H1 (cell line): Measurements from ENCODE around the gene SLC1A2. TPM values are rescaled to one million over a fixed set of nuclear protein-coding genes. Genes with fewer than 3 reads are reported as not detected.

ENCODE experiments used
- CTCF ChIA-PET: fragments of 300-600 bp; sonication (Branson Sonifier 250); formaldehyde crosslinking; loops from one replicate; lab custom pipeline; 2021; ENCODE audit not compliant: partially characterized antibody; lab: Charles Lee
- POLR2A ChIA-PET: fragments of 300-600 bp; sonication (Branson Sonifier 250); formaldehyde crosslinking; loops from one replicate; lab custom pipeline; 2021; ENCODE audit warnings: inconsistent platforms; ENCODE audit not compliant: partially characterized antibody; lab: Charles Lee
- DNase-seq, 2 experiments: peaks; one replicate each; pipeline versions ENCODE4 v3.0.0 to v3.0.0-alpha.2; 2010 to 2022; ENCODE audit warnings: low spot score in 2 of 2, low read depth in 1 of 2, mixed read lengths in 1 of 2
- FAIRE-seq: peaks from 2 replicates; lab custom pipeline; 2011; peaks lifted over from hg19 to GRCh38; lab: Jason Lieb, UNC
- H2AFZ ChIP-seq: 2 replicates; pipeline ENCODE4 v1.8.1; 2012; ENCODE audit warnings: low read length, inconsistent platforms
- H2AK5ac ChIP-seq: 2 replicates; pipeline ENCODE4 v1.6.1; 2013; ENCODE audit warnings: low read depth, low read length
- H2BK120ac ChIP-seq: replicated peaks from 2 replicates; pipeline ENCODE3; 2013; ENCODE audit warnings: low read depth, low read length, inconsistent platforms
- H2BK12ac ChIP-seq: 2 replicates; pipeline ENCODE4 v1.6.1; 2013; ENCODE audit warnings: low read depth, low read length
- H2BK15ac ChIP-seq: 2 replicates; pipeline ENCODE4 v1.6.1; 2013; ENCODE audit warnings: low read length
- H2BK20ac ChIP-seq: 2 replicates; pipeline ENCODE4 v1.6.1; 2013; ENCODE audit warnings: low read length
- H2BK5ac ChIP-seq: 2 replicates; pipeline ENCODE4 v1.6.1; 2013; ENCODE audit warnings: low read depth, low read length
- H3K14ac ChIP-seq: 2 replicates; pipeline ENCODE4 v1.6.1; 2013; ENCODE audit warnings: inconsistent platforms; ENCODE audit not compliant: insufficient read length
- H3K18ac ChIP-seq: 2 replicates; pipeline ENCODE4 v1.6.1; 2013; ENCODE audit warnings: low read length; ENCODE audit errors: extremely low read depth
- H3K23ac ChIP-seq: 2 replicates; pipeline ENCODE4 v1.6.1; 2013; ENCODE audit warnings: inconsistent platforms; ENCODE audit not compliant: insufficient read length
- H3K23me2 ChIP-seq: 2 replicates; pipeline ENCODE4 v1.6.1; 2013; ENCODE audit warnings: low read depth, low read length
- H3K27ac ChIP-seq: 2 replicates; pipeline ENCODE4 v1.6.1; 2011; ENCODE audit warnings: low read depth, low read length, inconsistent platforms
- H3K27me3 ChIP-seq, 4 experiments: replicated peaks in 1 of 4; 1 replicate in 1 of 4; 2 replicates in 3 of 4; pipeline versions ENCODE4 v1.6.1 to v1.8.1; 2011 to 2013; ENCODE audit warnings: low read length in 3 of 4, mild to moderate bottlenecking in 3 of 4, inconsistent platforms in 2 of 4, mixed read lengths in 2 of 4, moderate library complexity in 1 of 4; ENCODE audit not compliant: control insufficient read depth in 3 of 4, insufficient read depth in 3 of 4; ENCODE audit errors: extremely low read depth in 1 of 4
- H3K36me3 ChIP-seq, 4 experiments: 2 replicates each; pipeline versions ENCODE4 v1.6.1 to v1.8.1; 2011 to 2013; ENCODE audit warnings: mild to moderate bottlenecking in 4 of 4, low read length in 3 of 4, moderate library complexity in 2 of 4, control low read depth in 1 of 4, inconsistent platforms in 1 of 4; ENCODE audit not compliant: insufficient read depth in 4 of 4, control insufficient read depth in 2 of 4
- H3K4ac ChIP-seq: replicated peaks from 2 replicates; pipeline ENCODE3; 2013; ENCODE audit warnings: low read length, low read depth, mixed read lengths, inconsistent platforms; ENCODE audit not compliant: insufficient read length
- H3K4me1 ChIP-seq, 4 experiments: replicated peaks in 1 of 4; 1 replicate in 1 of 4; 2 replicates in 3 of 4; pipeline versions ENCODE4 v1.6.1 to v1.8.1; 2011 to 2013; ENCODE audit warnings: low read length in 3 of 4, inconsistent platforms in 2 of 4, mixed read lengths in 1 of 4; ENCODE audit not compliant: insufficient read depth in 4 of 4, control insufficient read depth in 3 of 4
- H3K4me2 ChIP-seq, 2 experiments: 2 replicates each; pipeline versions ENCODE4 v1.6.1 to v1.8.1; 2011 to 2013; ENCODE audit warnings: low read depth in 2 of 2, low read length in 2 of 2, control low read depth in 1 of 2, inconsistent platforms in 1 of 2, mild to moderate bottlenecking in 1 of 2; ENCODE audit not compliant: insufficient read depth in 1 of 2
- H3K4me3 ChIP-seq, 4 experiments: fragments of 200-600, 300-600 bp in 1 of 4; sonication (generic), shearing (Covaris generic), sonication (Bioruptor Twin) in 1 of 4; 2 replicates each; pipeline versions ENCODE4 v1.5.1 to v1.8.1; 2011 to 2016; ENCODE audit warnings: low read length in 4 of 4, low read depth in 3 of 4, control low read depth in 2 of 4, inconsistent platforms in 2 of 4, mild to moderate bottlenecking in 2 of 4, mixed read lengths in 1 of 4, moderate library complexity in 1 of 4; ENCODE audit not compliant: insufficient read depth in 2 of 4; ENCODE audit errors: extremely low read depth in 1 of 4
- H3K56ac ChIP-seq: replicated peaks from 2 replicates; pipeline ENCODE3; 2013; ENCODE audit warnings: low read depth, mild to moderate bottlenecking, mixed read lengths, low read length, inconsistent platforms; ENCODE audit not compliant: insufficient read length
- H3K79me1 ChIP-seq: 2 replicates; pipeline ENCODE4 v1.6.1; 2013; ENCODE audit warnings: low read depth, low read length, control low read depth
- H3K79me2 ChIP-seq, 2 experiments: 2 replicates each; pipeline versions ENCODE4 v1.6.1 to v1.8.1; 2012 to 2013; ENCODE audit warnings: low read length in 2 of 2, mild to moderate bottlenecking in 2 of 2, inconsistent platforms in 1 of 2; ENCODE audit not compliant: insufficient read depth in 2 of 2, control insufficient read depth in 1 of 2
- H3K9ac ChIP-seq, 4 experiments: replicated peaks in 1 of 4; 1 replicate in 1 of 4; 2 replicates in 3 of 4; pipeline versions ENCODE4 v1.6.1 to v1.8.1; 2011 to 2013; ENCODE audit warnings: low read depth in 3 of 4, low read length in 3 of 4, control low read depth in 2 of 4, mild to moderate bottlenecking in 2 of 4, moderate library complexity in 2 of 4, inconsistent platforms in 1 of 4; ENCODE audit errors: extremely low read depth in 1 of 4
- H3K9me3 ChIP-seq, 2 experiments: 2 replicates each; pipeline versions ENCODE4 v1.6.1 to v1.8.1; 2012 to 2013; ENCODE audit warnings: mild to moderate bottlenecking in 2 of 2, moderate library complexity in 2 of 2, control low read depth in 1 of 2, inconsistent platforms in 1 of 2, low read depth in 1 of 2, low read length in 1 of 2, mixed read lengths in 1 of 2; ENCODE audit not compliant: insufficient read depth in 2 of 2
- H4K20me1 ChIP-seq, 2 experiments: replicated peaks in 1 of 2; 2 replicates each; pipeline versions ENCODE3 to v1.8.1; 2011 to 2013; ENCODE audit warnings: inconsistent platforms in 2 of 2, low read length in 2 of 2, mild to moderate bottlenecking in 1 of 2; ENCODE audit not compliant: insufficient read depth in 2 of 2, control insufficient read depth in 1 of 2
- H4K5ac ChIP-seq: 2 replicates; pipeline ENCODE4 v1.6.1; 2013; ENCODE audit warnings: low read length, low read depth, mixed read lengths, inconsistent platforms; ENCODE audit not compliant: insufficient read length
- H4K8ac ChIP-seq: 2 replicates; pipeline ENCODE4 v1.8.0; 2013; ENCODE audit warnings: mild to moderate bottlenecking, moderate library complexity, low read length, inconsistent platforms; ENCODE audit not compliant: insufficient read depth; ENCODE audit errors: extremely low read depth
- H4K91ac ChIP-seq: replicated peaks from 2 replicates; pipeline ENCODE3; 2013; ENCODE audit warnings: low read length, mixed read lengths, inconsistent platforms; ENCODE audit not compliant: insufficient read length
- TCF12 ChIP-seq: IDR thresholded peaks from 2 replicates; pipeline ENCODE4 v1.6.1; 2011; ENCODE audit warnings: low read depth, mild to moderate bottlenecking, low read length
- WGBS, 2 experiments: shearing (Covaris generic) in 1 of 2; methylation state at CpG; one replicate each; pipeline versions ENCODE4 v1.1.6 to v1.1.7; 2013 to 2015; ENCODE audit warnings: low lambda C conversion rate in 2 of 2, mixed read lengths in 2 of 2, inconsistent platforms in 1 of 2, low coverage in 1 of 2, missing lambda C conversion rate in 1 of 2; ENCODE audit not compliant: insufficient replicate concordance in 2 of 2, insufficient coverage in 1 of 2, insufficient read length in 1 of 2; ENCODE audit errors: extremely low coverage in 1 of 2, missing lambda C conversion rate in 1 of 2; 5-methylcytosine and 5-hydroxymethylcytosine counted together
- polyA plus RNA-seq, 7 experiments: library from polyadenylated mRNA; depleted of rRNA in 3 of 7; stranded (reverse) in 5 of 7; unstranded in 2 of 7; fragments of >200 nt in 5 of 7; fragments of 200-250 nt in 2 of 7; gene quantifications; 1 replicate in 5 of 7; 2 replicates in 1 of 7; 4 replicates in 1 of 7; pipeline versions ENCODE4 v1.2.1 to v1.2.3, GENCODE V29; 2011 to 2013; ENCODE audit warnings: missing spikeins in 2 of 7, mixed read lengths in 2 of 7
- total RNA-seq: library from RNA; stranded (reverse); fragmentation: NEBNext Ultra II Directional; extraction: Animal tissue kit (Norgen Biotek cat#: 25700); gene quantifications from 2 replicates; pipeline ENCODE4 v1.2.1, GENCODE V29; 2021

Gene SLC1A2
- total and polyA plus RNA-seq, 2 of the 8 experiments (the other 6 are each of a cell fraction or from before 2014, with no cell fraction given) = 0.57 to 1.2 TPM

DNA sequence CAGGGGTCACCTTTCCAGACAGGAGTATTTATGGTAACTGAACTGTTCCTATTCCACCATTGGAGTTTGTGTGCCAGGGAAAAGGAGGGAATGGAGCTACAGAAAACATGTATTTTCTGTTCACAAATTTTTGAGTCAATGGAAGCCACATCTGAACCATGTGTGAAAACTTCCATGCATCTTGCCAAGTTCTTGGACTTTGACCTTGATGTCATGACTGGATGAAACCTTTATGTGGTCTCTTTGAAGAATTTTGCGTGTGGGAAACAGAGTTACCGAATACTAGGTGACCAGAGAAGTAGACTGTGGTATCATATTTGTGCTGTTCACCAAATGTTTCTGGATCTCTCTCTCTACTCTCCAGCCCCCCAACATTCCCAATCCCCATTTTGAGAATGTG lies 175.6 kb downstream of the SLC1A2 start:
- Histone ChIP-seq H3K4ac (no peak overlapping the region), H2BK120ac (no peak overlapping the region), H3K36me3 (no peaks in the 10 kb centered on the region), H3K4me2 (no peak overlapping the region), H3K18ac (no peak overlapping the region), H2BK15ac (no peak overlapping the region), H3K23ac (no peak overlapping the region), H2AK5ac (no peak overlapping the region), H3K27me3 (no peaks in the 10 kb centered on the region; a peak in 1 of 7 replicates), H3K4me1 (no peaks in the 10 kb centered on the region), H4K5ac (no peak overlapping the region), H3K56ac (no peak overlapping the region), H3K9me3 (no peaks in the 10 kb centered on the region), H3K9ac (no peak overlapping the region), H4K20me1 (no peaks in the 10 kb centered on the region), H3K14ac (no peak overlapping the region), H3K27ac (no peak overlapping the region), H3K79me2 (no peaks in the 10 kb centered on the region), H2AFZ (no peak overlapping the region), H4K8ac (no peak overlapping the region), H3K79me1 (no peaks in the 10 kb centered on the region), H3K4me3 (no peak overlapping the region), H2BK5ac (no peak overlapping the region), H2BK12ac (no peak overlapping the region), H3K23me2 (no peaks in the 10 kb centered on the region), H2BK20ac (no peak overlapping the region), H4K91ac (no peak overlapping the region)
- FAIRE-seq (no peak), DNase-seq (no peak)
- ChIA-PET CTCF (interaction anchor here (1.0 to 1.5 kb wide), 2 partner anchors 60 to 227 kb away, joined by 3 to 5 read pairs; no protein-coding TSS in a partner anchor), POLR2A (no interaction called here)
- 97% methylated on average over 2 of the region's 2 CpGs; no CpG with 5 or more reads in 1 of the 2 experiments for WGBS, 2 experiments
- TF ChIP-seq TCF12 = no peak
